Sciatic nerve (tissue), 2 donors: ENCODE results near the gene PLEKHG3. TPM values are rescaled to one million over a fixed set of nuclear protein-coding genes. Genes with fewer than 3 reads are reported as not detected.

Experiments used
- ATAC-seq: fragments of 200-7000 bp; cut with Tn5 transposase; one replicate; pipeline ENCODE4 v1.9.1; 2020; ENCODE audit warnings: mild to moderate bottlenecking, moderate library complexity
- DNase-seq: peaks from one replicate; pipeline ENCODE4 v3.0.0-alpha.2; 2020; ENCODE audit warnings: low spot score
- intact Hi-C: fragments of 100-400 bp; cut with DNase I; formaldehyde crosslinking; loops from one replicate; pipeline ENCODE4 v1.14.2; 2022
- total RNA-seq: library from RNA; stranded (reverse); fragmentation: NEBNext Ultra II Directional; extraction: Animal tissue kit (Norgen Biotek cat#: 25700); gene quantifications from one replicate; pipeline ENCODE4 v1.2.1, GENCODE V29; 2021
- donor health status: DM: no; HTN: no; CAD: no.
- donor health status: DM: no; HTN: no; CAD: no.

Gene PLEKHG3
- total RNA-seq, 1 donor from 2014 or later: 101 TPM

DNA sequence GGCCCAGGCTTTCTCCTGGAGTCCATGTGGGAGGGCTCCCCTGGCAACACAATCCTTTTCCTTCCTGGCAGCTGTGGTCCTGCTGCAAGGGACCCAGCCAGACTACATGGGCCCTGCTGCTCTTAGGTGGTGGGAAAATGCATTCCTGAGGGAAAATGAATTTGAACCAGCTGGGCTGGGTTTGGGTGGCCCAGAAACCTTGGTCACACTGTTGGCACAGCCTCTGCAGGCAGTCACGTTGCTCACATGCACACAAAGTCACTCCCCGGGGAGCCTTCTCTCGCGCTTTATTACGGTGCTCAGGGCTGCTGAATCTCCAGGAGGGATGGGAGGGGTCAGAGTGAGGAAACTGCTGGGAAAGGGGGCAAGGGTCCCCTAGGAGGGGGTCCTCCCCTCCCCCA lies 17.2 kb downstream of the PLEKHG3 start:
- DNase-seq (peak; percentile 72), ATAC-seq (peak; percentile 63)
- intact Hi-C loops: no loop called here

- peak; percentile 50 for DNase-seq
- intact Hi-C loops: no loop called here
- no peak for ATAC-seq
Observed at GRCh38 chr14:64721899-64722298, 17.7 kb downstream of the PLEKHG3 start.

DNA sequence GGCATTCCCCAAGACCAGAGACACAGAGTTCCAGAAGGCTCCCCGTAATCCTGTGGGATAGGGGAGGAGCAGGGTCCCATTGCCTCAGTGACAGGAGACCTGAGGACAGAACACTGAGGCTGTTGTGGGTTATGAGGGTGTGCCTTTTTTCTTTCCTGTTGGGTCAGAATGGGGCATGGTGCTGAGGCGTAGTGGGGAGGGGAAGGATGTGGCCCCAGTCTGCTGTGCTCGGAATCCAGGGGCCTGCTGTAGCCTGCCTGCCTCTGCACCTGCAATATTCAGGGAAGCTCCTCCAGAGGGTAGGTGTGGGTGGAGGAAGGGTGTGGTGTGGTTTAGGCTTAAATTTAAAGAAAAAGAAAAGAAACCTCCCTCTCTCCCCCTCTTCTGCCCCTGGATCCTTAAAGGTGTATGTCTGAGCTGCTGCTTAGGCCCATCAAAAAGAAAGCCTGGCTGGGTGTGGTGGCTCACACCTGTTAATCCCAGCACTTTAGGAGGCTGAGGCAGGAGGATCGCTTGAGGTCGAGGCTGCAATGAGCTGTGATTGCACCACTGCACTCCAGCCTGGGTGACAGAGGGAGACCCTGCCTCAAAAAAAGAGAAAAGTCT lies 18.7 kb downstream of the PLEKHG3 start:
- DNase-seq (peak; percentile 42), ATAC-seq (no peak)
- intact Hi-C loops: no loop called here

DNA sequence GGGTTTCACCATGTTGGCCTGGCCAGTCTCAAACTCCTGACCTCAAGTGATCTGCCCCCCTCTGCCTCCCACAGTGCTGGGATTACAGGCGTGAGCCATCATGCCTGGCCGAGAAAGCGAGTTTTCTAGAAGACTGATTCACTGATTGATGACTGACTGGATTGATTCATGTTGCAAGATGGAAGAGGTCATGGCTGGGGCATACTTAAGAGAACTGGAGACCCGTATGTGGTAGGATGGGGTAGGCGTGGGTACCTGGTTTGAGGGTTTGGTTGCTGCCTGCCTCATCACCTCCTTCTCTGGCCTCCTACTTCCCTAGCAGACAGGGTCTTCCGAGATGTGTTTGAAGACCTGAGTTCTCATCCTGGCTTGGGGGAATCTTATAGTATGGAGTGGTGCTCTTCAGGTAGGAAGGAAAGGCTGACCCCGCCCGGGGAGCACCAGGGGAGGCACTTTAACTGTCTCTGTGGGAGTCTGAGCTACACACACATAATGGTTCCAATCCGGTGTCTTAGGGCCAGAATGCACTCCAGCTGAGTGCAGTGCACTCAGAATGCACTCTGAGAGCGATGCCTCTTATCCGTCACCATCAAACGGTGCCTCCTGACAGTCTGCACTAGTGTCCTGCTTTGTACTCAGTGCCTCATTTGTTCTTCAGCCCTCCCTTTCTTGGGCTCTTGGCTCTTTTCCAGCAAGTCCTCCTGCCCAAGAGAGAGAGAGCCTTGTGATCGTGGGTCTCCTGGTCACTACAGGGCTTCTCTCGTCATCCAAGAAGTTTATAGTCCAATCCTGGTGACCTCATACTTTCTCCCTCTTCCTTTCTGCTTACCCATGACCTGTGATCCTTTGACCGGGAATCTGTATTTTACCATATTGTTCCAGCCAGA lies 19.7 kb downstream of the PLEKHG3 start:
- intact Hi-C loops: no loop called here
- peak; percentile 27 for ATAC-seq

DNA sequence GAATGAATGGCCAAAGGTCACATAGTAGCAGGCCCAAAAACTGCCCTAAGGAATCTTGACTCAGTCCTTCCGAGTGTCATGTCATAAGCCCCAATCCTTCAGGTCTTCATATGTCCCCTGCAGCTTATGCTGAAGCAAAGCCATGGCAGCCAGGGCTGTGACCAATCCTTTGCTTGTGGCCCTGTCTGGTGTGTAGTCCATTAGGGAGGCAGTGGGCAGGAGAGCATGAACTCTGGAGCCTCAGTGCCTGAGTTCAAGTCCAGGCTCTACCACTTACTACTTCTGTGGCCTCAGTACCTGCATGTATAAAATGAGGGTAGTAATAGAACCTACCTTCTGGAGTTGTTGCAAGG lies 20.3 kb downstream of the PLEKHG3 start:
- ATAC-seq (no peak), DNase-seq (peak; percentile 13)
- intact Hi-C loops: no loop called here

More for the DNA sequence above, 19.7 kb downstream of the PLEKHG3 start:
- DNase-seq: peak; percentile 59

DNA sequence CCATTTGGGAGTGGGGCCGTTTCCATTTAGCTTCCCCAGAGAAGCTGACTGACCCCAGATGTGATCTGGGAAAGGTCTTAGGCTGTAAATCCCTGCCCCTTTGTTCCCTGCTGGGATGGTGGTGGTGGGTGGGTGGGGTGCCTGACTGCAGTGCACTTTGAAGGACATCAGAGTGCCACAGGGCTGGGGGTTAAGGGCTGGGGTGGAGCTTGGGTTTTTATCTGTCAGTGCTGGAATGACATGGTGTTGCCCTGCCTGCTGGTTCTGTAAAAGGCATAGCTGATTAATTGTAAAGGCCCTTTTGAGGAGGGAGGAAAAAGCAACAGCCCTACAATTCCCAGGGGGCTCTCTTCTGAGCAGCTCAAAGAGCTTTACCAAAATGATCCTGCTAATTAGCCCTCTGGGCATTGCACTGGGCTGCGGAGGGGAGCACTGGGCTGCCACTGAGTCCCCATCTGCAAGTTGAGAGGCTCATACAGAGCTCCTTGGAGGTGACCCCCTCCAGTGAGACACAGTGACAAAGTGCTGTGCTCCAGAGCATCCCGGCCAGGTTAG lies 21.1 kb downstream of the PLEKHG3 start:
- ATAC-seq (no peak), DNase-seq (peak; percentile 32)
- intact Hi-C loops: no loop called here

- intact Hi-C loops: no loop called here
- DNase-seq: no peak
- ATAC-seq: no peak
Observed at GRCh38 chr14:64725879-64726584, 21.8 kb downstream of the PLEKHG3 start.

DNA sequence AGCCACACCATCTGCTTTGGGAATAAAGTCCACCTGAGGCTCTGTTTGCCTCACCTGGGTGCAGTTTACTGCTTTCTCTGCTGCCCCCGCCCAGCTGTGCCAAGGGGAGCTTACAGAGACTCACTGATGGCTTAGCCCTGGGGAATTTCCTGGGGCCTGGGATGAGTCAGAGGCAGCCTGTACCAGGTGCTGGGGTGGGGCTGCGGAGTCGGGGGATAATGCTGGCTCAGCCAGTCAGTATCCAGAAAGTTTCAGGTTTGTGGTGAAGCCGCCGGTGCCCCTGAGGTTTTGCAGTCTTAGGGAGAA lies 22.3 kb downstream of the PLEKHG3 start:
- DNase-seq: peak; percentile 55
- ATAC-seq: no peak
- intact Hi-C loops: no loop called here

DNA sequence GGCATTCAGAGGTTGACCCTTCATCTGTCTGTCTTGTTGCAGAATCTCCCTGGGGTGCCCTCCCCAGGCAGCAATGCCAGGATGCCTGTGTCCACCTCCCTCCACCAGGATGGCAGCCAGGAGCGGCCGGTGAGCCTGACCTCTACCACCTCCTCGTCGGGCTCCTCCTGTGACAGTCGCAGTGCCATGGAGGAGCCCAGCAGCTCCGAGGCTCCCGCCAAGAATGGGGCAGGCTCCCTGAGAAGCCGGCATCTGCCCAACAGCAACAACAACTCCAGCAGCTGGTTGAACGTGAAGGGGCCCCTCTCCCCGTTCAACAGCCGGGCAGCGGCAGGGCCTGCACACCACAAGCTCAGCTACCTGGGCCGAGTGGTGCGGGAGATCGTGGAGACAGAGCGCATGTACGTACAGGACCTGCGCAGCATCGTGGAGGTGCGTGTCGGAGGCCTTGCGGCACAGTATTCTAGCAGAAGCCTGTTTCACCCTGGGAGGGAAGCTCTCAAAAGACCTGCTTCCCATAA lies 23.4 kb downstream of the PLEKHG3 start:
- DNase-seq: peak; percentile 54
- no peak for ATAC-seq
- intact Hi-C loops: no loop called here

DNA sequence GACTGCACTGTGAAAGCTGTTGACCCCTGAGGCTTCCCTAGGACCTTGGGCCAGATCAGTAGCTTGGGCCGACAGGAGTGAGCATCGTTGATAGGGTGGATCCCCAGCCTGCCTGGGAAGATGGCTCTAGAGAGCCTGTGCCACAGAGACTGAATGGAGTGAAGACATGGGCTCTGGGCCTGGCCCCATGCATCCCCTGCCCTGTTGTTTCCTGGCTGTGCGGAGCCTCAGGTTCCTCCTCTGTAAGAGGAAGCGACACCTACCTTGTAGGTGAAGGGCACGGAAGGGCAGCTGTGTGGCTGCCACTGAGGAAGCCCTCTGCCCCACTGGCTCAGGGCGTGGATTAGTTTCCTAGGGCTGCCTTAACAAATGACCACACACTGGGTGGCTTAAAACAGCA lies 23.9 kb downstream of the PLEKHG3 start:
- DNase-seq: peak; percentile 45
- intact Hi-C loops: no loop called here

GRCh38 chr14:64728856-64729255 lies 24.6 kb downstream of the PLEKHG3 start:
- ATAC-seq (no peak), DNase-seq (peak; percentile 38)
- intact Hi-C loops: no loop called here

More for the DNA sequence above, 23.9 kb downstream of the PLEKHG3 start:
- no peak for ATAC-seq

- ATAC-seq (peak; percentile 90), DNase-seq (no peak)
- intact Hi-C loops: no loop called here
Observed at GRCh38 chr14:64729386-64730060, 25.3 kb downstream of the PLEKHG3 start.

DNA sequence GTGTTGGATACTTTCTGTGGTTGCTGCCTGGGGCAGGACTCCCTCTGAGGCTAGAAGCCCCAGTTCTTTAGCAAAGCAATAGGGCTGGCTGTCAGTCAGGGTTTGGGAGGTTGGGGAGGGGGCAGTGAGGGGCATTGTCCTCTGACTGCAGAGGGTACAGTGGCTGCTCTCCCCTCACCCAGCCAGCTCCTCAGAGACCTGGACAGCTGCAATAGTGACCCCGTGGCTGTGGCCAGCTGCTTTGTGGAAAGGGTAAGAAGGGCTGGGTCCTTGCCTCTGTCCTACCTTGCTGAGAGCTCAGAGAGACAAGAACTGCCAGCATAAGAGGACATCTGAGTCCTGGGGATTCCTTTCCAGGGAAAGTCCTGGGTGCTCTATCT lies 25.8 kb downstream of the PLEKHG3 start:
- DNase-seq: no peak
- intact Hi-C loops: no loop called here
- ATAC-seq: no peak

DNA sequence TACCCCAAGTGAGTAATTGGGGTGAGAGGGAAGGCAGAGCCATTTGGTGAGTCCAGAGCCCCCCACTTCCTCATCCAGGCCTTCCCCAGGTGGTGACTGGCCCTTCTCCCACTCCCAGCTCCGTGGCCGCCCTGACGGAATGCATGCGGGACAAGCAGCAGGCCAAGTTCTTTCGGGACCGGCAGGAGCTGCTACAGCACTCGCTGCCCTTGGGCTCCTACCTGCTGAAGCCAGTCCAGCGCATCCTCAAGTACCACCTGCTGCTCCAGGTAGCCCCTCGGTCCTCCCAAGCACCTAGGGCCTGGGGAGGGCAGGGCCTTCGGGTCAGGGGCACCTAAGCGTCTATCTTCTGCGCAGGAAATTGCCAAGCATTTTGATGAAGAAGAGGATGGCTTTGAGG lies 26.5 kb downstream of the PLEKHG3 start:
- ATAC-seq (no peak), DNase-seq (no peak)
- intact Hi-C loops: no loop called here

DNA sequence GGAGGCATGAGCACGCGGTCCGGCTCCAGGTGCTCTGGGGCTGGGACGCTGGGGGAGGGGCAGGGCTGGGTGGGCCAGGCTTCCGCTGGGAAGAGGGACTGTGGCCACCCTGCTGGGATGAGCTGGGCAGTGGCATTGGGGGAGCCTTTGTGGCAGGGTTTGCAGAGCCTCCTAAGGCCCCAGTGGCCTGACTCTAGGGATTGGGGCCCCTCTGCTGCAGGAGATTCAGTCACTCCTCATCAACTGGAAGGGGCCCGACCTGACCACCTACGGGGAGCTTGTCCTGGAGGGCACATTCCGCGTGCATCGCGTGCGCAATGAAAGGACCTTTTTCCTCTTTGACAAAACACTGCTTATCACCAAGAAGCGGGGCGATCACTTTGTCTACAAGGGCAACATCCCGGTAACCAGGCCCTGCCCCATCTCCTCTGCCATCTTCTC lies 26.9 kb downstream of the PLEKHG3 start:
- DNase-seq: no peak
- intact Hi-C loops: no loop called here
- no peak for ATAC-seq

DNA sequence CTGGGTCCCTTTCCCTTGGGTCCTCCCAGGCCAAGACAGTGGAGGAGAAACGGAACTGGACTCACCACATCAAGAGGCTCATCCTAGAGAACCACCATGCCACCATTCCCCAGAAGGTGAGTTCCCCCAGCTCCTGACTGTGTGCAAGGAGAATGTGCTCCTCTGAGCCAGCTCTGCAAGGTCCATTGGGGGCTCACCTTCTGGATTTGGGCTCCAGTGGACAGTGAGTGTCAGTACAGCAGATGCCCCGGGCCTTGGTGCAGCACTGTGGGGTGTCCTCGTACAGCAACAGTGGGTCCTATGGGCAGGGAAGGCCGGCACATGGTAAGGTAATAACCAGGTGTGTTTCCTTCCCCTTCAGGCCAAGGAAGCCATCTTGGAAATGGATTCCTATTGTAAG lies 27.8 kb downstream of the PLEKHG3 start:
- DNase-seq (no peak), ATAC-seq (no peak)
- intact Hi-C loops: no loop called here

GRCh38 chr14:64732536-64733120 lies 28.4 kb downstream of the PLEKHG3 start:
- DNase-seq: no peak
- intact Hi-C loops: no loop called here
- ATAC-seq: no peak

DNA sequence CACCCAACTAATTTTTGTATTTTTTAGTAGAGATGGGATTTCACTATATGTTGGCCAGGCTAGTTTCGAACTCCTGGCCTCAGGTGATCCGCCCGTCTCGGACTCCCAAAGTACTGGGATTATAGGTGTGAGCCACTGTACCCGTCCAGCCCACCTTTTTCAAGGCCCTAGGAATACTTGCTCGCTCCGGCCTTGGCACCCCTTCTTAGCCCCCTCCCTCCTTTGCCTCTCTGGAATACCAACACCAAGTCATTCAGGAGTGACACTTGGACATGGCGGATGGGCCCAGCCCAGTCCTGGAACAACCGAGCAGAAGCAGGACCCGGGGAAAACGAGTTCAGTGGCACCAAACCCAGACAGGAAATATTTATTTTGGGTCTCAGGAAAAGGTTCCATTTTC lies 29.1 kb downstream of the PLEKHG3 start:
- DNase-seq (no peak), ATAC-seq (no peak)
- intact Hi-C loops: no loop called here

DNA sequence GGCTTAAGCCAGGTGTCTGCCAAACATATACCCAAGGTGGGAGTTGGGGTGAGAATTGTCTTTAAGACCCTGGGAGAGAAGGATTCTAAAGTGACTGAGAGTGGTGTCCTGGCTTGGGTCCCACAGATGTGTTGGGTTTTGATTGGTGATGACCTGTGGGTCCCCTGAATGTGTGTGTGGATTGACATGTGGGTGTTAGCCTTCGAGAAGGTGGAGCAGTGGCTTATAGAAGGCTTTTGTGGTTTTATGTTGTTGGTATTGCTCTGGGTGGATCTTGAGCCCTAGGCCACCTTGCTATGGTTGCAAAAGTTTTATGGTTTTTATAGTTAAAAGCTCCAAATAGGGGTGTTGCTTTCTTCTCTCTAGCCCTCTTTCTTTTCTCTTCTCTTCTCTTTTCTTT lies 29.7 kb downstream of the PLEKHG3 start:
- intact Hi-C loops: no loop called here
- DNase-seq: no peak
- no peak for ATAC-seq
